OCI-LY3 (cell line): Measurements from ENCODE around the gene TBC1D22B.

Experiments
- CTCF ChIP-seq: fragments of 200-600, 300-600 bp; sonication (generic); IDR thresholded peaks from 2 replicates; pipeline ENCODE4 v1.5.1; 2014; ENCODE audit warnings: antibody characterized with exemption, low read length, low read depth
- EZH2phosphoT487 ChIP-seq: fragments of 200-600 bp; shearing (Covaris generic); IDR thresholded peaks from 2 replicates; pipeline ENCODE4 v1.6.1; 2018; ENCODE audit warnings: antibody characterized with exemption, mixed run types, low read depth

- TF ChIP-seq CTCF = no peak
- no peak for TF ChIP-seq EZH2phosphoT487
Observed at GRCh38 chr6:37225350-37226169, 32.0 kb upstream of the TBC1D22B start.
